Left cardiac atrium (tissue), 4 donors: ENCODE measurements around the gene GLT8D2. TPM values are rescaled to one million over a fixed set of nuclear protein-coding genes. Genes with fewer than 3 reads are reported as not detected.

Experiments
- ATAC-seq, 2 donors: fragments of 200-7000 bp; cut with Tn5 transposase; one replicate each; pipeline ENCODE4 v1.9.1; 2020; ENCODE audit warnings: mild to moderate bottlenecking in 2 of 2, moderate library complexity in 2 of 2
- DNase-seq: peaks from one replicate; pipeline ENCODE4 v3.0.0-alpha.2; 2020
- intact Hi-C, 2 donors: fragments of 100-400 bp; cut with DNase I; formaldehyde crosslinking; loops; one replicate each; pipeline versions ENCODE4 v1.14.1 to v1.15.1; 2022 to 2023
- total RNA-seq, 2 donors: library from RNA; stranded (reverse); fragmentation: NEBNext Ultra II Directional; extraction: Animal tissue kit (Norgen Biotek cat#: 25700); gene quantifications; one replicate each; pipeline ENCODE4 v1.2.1, GENCODE V29; 2021
- donor health status: DM: no; HTN: yes; CAD: no.
- donor health status: DM: no; HTN: yes; CAD: no; lungs with severe emphysema.
- donor health status: DM: yes; HTN: yes; CAD: no.
- donor health status: Dilated cardiomyopathy.

Gene GLT8D2
- total RNA-seq, 2 donors from 2014 or later, result 7.5 to 12.8 TPM

DNA sequence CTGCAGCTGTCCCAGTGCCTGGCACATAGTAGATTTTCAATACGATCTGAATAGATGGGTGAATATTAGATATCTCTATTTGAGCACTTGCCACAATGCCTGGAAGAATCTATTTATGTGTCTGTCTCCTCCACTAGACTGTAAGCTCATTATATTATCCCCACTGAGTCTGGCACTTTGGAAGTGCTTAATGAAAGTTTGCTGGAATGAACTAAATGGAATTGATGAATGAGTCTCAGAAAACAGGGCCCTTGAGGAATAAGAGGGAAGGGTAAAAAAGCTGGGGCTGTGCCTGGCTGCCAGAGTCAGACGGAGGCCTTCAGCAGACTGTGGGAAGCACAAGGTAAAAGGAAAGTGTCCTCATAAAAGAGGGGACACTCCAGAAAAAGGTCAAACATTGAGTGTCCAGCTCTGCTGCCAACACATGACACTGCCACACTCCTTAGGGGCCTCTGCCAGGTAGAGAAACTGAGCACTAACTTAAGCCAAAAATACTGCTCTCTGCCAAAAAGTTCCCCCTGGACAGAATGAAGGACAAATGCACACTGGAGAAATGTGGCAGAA, 39.3 kb downstream of the GLT8D2 start:
- no peak for DNase-seq
- peak in 1 of 2 donors; percentile 48 for ATAC-seq
- intact Hi-C loops, result no loop called here

GRCh38 chr12:104010121-104010520, 39.9 kb downstream of the GLT8D2 start:
- intact Hi-C loops, result no loop called here
- no peak for DNase-seq
- ATAC-seq, result peak; percentile 47 to 76

DNA sequence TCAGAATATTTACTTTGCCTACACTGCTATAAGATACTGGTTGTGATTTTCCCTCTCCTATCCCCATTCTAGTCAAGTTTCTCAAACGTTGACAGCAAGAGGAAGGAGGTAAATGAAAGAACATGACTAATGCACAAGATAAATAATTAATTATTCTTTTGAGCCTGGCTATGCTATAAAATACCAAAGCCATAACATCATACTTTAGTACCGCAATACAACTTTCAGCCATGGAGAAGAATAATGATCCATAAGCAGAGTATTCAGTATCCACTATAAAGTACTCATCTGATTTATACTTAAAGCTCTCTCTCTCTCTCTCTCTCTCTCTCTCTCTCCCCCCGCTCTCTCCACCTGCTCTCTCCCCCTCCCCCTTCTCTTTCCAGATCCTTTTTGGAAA, 43.1 kb downstream of the GLT8D2 start:
- ATAC-seq (peak in 1 of 2 donors; percentile 73), DNase-seq (no peak)
- intact Hi-C loops, result no loop called here

DNA sequence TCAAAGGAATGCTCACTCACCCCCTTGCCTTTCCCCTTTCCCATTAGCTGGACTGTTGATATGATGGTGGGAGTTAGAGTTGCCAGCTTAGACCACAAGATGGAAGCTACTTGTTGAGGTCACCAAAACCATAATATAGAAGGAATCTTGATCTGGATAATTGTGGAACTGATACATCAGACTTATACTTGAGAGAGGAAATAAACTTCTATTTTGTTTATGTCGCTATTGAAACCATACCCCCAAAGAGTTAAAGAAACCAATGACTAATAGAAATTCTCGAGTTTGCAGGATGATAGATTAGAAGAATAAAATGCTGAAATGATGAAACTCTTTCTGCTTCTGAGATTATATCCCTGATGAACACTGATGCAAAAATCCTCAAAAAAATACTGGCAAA, 46.4 kb downstream of the GLT8D2 start:
- intact Hi-C loops, result no loop called here
- no peak for ATAC-seq

DNA sequence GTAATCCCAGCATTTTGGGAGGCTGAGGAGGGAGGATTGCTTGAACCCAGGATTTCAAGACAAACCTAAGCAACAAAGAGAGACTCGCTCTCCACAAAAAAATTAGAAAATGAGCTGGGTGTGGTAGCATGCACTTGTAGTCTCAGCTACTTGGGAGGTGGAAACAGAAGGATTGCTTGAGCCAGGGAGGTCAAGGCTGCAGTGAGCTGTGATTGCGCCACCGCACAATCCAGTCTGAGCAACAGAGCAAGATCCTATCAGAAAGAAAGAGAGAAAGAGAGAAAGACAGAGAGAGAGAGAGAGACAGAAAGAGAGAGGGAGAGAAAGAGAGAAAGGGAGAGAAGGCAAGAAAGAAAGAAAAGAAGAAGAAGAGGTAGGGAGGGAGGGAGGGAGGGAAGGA, 47.3 kb downstream of the GLT8D2 start:
- DNase-seq, result no peak
- intact Hi-C loops, result no loop called here
- no peak for ATAC-seq

More for the DNA sequence above, 46.4 kb downstream of the GLT8D2 start:
- no peak for DNase-seq

DNA sequence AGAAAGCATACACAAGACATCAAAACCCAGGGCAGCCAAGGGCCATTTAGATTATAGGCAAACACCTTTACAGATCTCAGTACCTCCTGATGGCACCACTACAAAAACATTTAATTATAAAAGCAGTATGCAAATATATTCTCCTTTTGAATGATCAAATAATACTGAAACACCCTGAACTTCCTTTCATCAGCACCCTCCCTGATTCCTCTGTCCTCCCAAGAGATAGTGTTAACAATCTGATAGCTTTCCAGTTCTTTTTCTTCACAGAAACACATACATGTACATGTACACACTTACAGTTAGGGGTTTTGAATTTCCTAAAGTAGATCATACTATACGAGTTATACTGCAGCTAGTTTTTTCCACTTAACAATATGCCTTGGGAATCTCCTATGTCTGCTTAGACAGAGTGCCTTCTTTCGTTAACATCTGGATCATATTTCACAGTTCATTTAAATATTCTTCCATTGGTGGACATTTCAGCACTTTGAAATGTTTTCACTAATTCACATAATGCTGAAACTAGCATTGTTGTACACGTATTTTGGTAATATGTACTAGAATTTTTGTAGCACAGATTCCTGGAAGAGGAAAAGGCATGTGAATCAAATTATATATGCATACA, 49.1 kb downstream of the GLT8D2 start:
- intact Hi-C loops, result no loop called here
- ATAC-seq, result no peak
- no peak for DNase-seq

DNA sequence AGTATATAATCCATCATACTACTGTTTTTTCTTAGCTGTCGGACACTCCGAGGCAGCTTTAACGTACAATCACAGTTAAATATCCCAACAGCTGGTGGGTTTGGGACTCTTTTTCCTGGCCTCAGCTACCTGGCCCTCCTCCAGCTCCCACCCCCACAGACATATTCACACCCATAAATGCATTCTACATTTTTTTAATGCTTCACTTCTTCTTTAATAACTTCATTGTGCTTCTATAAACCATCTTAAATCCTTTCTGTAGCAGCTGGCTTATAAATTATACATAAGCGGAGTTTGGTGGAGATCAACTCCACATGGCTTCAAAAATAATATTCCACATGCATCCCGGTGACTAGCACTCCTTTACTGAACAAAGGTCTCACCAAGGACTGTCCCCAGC, 51.0 kb downstream of the GLT8D2 start:
- intact Hi-C loops, result no loop called here
- ATAC-seq (no peak), DNase-seq (no peak)

DNA sequence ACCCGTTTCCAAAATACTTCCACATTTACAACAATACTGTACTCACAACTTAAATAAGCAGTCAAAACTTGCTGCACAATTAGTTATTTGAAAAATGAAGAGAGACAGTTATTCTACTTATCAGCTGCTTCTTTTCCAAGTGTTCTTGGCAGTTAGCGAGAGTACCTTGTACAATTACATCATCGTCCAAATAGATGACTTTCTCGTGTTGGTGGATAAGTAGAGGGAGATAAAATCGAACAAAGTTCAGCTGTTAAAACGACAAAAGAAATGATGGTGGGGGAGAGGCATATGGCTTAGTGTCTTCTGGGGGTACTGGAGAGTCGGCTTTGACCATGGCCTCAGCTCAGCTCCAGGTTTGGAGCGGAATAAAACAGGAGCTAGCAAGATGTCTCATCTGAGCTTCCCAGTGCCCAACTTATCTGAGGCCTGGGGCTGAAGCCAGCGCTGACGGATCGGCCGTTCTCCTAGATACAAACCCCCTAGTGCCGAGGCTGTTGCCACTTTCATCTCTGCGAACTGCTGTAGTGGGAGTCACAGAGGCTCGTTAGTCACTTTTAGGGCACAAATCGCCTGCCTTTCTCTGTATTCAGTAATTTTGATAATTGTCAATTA, 52.6 kb downstream of the GLT8D2 start:
- DNase-seq, result peak; percentile 66
- intact Hi-C loops, result no loop called here
- ATAC-seq, result peak; percentile 44 to 93

DNA sequence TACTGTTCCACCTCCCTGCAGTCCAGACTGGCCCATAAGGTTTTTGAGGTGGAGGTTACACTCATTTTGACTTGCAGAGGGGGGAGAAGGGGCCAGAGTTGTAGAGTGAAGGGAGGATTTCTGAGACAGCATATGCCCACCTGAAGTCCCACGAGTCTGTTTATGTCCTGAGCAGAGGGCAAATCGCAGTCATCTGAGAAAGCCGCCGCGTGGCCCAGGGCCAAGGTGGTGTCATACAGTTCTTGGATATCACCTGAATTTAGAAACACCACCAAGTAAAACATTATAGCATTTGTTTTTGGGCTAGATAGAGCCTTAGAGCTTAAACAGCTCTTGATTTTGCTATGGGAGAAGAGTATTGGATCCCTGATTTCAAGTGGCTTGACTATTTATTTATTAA, 53.4 kb downstream of the GLT8D2 start:
- ATAC-seq, result peak in 1 of 2 donors; percentile 26
- intact Hi-C loops, result no loop called here
- no peak for DNase-seq

- intact Hi-C loops, result no loop called here
- DNase-seq (no peak), ATAC-seq (no peak)
These were observed 55.8 kb downstream of the GLT8D2 start for GRCh38 chr12:103994235-103994634.

DNA sequence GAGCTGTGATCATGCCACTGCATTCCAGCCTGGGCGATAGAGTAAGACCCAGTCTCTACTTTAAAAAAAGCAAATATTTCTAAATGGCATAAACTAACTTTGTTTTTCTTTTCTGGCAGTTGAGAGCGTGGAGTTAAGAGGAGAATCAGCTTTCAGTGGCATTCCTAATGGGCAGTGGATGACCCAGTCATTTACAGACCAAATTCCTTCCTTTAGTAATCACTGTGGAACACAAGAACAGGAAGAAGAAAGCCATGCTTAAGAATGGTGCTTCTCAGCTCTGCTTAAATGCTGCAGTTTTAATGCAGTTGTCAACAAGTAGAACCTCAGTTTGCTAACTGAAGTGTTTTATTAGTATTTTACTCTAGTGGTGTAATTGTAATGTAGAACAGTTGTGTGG, 63.2 kb downstream of the GLT8D2 start:
- DNase-seq (no peak), ATAC-seq (no peak)
- intact Hi-C loops, result no loop called here

DNA sequence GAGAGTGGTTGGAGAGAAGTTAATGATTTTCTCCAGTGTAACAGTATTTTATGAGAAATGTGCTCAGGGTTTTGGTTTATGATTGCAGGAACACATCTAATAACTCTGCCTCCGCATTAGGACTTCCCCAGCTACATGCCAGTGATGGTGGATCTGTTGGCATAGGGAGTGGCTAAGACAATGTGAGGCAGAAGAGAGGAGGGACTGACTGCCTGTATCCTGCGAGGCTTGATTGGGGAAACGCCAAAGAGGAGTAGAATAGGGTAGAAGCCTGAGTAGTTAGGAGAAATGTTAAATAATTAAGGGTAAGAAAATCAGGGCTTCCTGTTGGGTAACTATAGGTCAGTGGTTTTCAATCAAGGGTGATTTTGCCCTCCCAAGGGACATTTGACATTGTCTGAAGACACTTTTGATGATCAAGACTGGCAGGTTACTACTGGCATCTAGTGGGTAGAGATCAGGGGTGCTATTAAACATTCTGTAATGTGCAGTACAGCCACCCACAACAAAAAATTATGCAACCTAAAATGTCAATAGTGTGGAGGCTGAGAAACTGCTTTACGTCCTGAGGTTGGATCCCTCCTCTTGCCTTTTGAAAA, 71.5 kb downstream of the GLT8D2 start:
- intact Hi-C loops, result no loop called here
- ATAC-seq, result no peak
- no peak for DNase-seq

- intact Hi-C loops, result no loop called here
- no peak for DNase-seq
- peak in 1 of 2 donors; percentile 47 for ATAC-seq
These were observed 74.6 kb downstream of the GLT8D2 start for GRCh38 chr12:103975368-103975767.

GRCh38 chr12:103973909-103974308, 76.1 kb downstream of the GLT8D2 start:
- intact Hi-C loops, result no loop called here
- DNase-seq (no peak), ATAC-seq (no peak)

- ATAC-seq (no peak), DNase-seq (no peak)
- intact Hi-C loops, result no loop called here
These were observed 80.6 kb downstream of the GLT8D2 start for GRCh38 chr12:103969391-103969790.

GRCh38 chr12:103966736-103967135, 83.3 kb downstream of the GLT8D2 start:
- intact Hi-C loops, result no loop called here
- DNase-seq, result no peak

DNA sequence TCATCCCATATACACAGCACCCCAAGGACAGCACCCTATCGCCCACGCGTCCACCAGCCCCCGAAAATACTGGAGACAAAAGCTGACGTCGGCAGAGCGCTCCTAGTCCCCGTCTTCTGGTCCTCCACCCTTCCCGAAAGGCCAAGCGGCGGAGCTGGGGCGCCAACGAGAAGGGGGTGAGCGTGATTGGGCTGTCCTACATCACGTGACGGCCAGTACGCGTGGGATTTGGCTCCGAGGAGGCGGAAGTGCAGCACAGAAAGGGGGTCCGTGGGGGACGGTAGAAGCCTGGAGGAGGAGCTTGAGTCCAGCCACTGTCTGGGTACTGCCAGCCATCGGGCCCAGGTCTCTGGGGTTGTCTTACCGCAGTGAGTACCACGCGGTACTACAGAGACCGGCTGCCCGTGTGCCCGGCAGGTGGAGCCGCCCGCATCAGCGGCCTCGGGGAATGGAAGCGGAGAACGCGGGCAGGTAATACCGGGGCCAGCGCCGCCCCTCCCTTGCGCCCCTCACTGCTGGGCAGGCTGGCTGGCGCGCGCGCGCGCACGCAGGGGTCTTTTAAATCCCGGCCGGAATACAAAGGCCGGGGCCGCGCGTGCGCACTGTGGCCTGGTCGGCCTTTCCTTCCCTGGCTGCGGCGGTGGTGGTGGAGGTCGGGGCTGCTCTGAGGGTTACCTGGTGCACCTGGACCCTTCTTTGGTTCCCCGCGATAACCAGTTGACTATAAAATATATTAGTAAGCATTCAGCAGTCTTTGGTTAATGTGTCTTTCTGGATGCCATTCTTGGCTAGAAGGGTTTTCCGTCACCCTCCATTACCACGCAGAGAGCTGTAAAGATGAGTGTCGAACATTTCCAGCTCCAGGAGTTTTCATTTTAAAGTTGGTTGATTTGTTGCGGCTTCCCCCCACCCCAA, 84.1 kb downstream of the GLT8D2 start, which contains the start of gene TDG:
Gene TDG (plus strand): TSS at position 283 of the 915 bp plus-strand sequence. CDS start 166 bp downstream, at position 449.
- DNase-seq (peak; percentile 98), ATAC-seq (peak; percentile 99)
- intact Hi-C loops, result no loop called here

More at GRCh38 chr12:103966736-103967135, 83.3 kb downstream of the GLT8D2 start:
- ATAC-seq, result no peak

- intact Hi-C loops, result no loop called here
- ATAC-seq (no peak), DNase-seq (no peak)
These were observed 84.8 kb downstream of the GLT8D2 start for GRCh38 chr12:103965255-103965589.

- intact Hi-C loops, result no loop called here
- DNase-seq (no peak), ATAC-seq (no peak)
These were observed 85.2 kb downstream of the GLT8D2 start for GRCh38 chr12:103964805-103965204.
